ENCODE measurements around the gene TTLL11. TPM values are rescaled to one million over a fixed set of nuclear protein-coding genes. Genes with fewer than 3 reads are reported as not detected.

Gene TTLL11
- total RNA-seq, 6 experiments from 2014 or later = 3.2 to 5.2 (median 4.1) TPM

DNA sequence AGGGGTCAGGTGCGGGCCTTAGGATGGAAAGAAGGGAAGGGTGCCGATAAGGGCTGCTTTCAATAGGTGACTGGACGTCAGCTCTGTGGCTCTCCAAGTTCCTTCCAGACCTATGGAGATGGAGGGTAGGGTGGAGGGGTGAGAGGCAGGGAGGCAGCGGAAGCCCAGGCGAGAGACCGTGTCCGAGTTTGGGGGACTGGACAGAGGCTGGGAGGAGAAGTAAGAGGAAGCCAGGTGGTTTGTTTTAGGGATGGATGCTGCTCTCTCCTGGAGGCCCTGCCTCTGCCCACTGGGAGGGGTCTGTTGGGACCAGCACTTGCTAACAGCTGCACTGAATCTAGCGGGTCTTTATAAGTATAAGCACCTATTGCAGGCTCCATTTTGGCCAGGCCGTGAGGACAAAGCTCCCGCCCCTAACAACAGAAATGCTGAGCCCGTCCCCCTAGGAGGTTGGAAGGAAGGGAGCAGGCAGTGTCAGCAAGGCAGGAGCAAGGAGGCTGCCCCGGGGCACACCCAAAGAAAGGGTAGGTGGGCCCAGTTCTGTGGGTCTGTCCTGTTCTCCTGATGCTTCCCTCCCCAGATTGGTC, 274.2 kb downstream of the TTLL11 start:
- no peak overlapping the region for H3K27ac ChIP-seq
- intact Hi-C loops (cut with DNase I) = no loop called here
- no peak for TF ChIP-seq POLR2A (IDR thresholded peaks at IDR 0.05)
- TF ChIP-seq, protein P1, sequence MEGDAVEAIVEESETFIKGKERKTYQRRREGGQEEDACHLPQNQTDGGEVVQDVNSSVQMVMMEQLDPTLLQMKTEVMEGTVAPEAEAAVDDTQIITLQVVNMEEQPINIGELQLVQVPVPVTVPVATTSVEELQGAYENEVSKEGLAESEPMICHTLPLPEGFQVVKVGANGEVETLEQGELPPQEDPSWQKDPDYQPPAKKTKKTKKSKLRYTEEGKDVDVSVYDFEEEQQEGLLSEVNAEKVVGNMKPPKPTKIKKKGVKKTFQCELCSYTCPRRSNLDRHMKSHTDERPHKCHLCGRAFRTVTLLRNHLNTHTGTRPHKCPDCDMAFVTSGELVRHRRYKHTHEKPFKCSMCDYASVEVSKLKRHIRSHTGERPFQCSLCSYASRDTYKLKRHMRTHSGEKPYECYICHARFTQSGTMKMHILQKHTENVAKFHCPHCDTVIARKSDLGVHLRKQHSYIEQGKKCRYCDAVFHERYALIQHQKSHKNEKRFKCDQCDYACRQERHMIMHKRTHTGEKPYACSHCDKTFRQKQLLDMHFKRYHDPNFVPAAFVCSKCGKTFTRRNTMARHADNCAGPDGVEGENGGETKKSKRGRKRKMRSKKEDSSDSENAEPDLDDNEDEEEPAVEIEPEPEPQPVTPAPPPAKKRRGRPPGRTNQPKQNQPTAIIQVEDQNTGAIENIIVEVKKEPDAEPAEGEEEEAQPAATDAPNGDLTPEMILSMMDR (IDR thresholded peaks at IDR 0.05) = no peak
- no peak for ATAC-seq
- WGBS (ENCODE audit: insufficient coverage, low coverage, low lambda C conversion rate, missing lambda C conversion rate) = 69% methylated on average over 2 of the region's 12 CpGs
- no peak overlapping the region for H3K4me3 ChIP-seq
- no peaks in the 10 kb centered on the region for H3K27me3 ChIP-seq
- no peaks in the 10 kb centered on the region for H3K9me3 ChIP-seq
- DNase-seq = no peak
- H3K36me3 ChIP-seq = no peaks in the 10 kb centered on the region
- H3K4me1 ChIP-seq = peaks cover 0 to 9% (median 0%) of the 10 kb centered on the region in 4 donors

DNA sequence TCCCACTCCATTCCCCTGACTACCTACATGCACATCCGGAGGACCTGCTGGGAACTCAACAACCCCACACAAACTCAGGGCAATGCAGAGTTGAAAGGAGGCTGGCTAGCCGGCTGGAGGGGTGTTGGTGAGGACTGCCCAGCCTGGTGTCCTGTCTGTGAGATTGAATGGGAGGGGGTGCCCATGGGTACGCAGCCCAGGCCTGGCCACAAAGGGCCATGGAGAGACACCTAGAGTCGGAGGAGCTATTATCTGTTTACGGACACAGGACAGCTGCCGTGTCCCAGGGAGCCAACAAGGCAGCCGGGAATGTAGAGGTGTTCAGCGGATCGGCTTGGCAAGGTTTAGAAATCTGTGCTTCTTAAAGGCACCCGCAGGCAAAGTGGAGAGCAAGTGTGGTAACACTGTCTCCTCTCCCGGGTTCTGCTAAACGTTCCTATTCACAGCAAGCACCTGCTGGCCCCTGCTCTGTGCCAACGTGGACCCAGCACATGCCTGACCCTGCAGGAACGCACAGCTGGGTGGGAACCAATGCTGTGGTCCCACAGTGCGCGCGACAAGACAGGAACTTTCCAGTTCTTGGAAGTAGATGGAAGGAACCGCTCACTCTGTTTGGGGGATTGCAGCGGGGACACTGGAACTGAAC, 275.0 kb downstream of the TTLL11 start:
- 40% methylated on average over 3 of the region's 19 CpGs for WGBS (ENCODE audit: insufficient coverage, low coverage, low lambda C conversion rate, missing lambda C conversion rate)

DNA sequence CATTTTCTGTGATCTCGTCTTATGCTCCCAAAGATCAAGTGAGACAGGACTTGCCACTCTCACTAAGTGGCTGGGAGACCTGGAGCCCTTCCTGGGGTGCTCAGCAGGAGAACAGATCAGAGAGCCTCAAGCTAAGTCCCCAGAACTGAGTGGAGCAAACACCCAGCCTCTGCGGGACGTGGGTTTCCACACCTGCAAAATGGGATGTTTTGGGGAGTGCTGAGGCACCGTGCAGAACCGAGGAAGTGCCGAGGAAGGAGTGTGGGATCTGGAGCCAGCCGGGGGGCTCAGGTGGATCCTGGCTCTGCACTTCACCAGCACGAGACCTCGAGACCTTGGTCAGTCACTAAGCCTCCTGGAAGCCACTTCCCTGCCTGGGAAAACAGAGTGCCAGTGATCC, 275.6 kb downstream of the TTLL11 start:
- 77% methylated on average over 7 of the region's 9 CpGs for WGBS (ENCODE audit: insufficient coverage, low coverage, low lambda C conversion rate, missing lambda C conversion rate)
- Histone ChIP-seq H3K9me3 (no peaks in the 10 kb centered on the region), H3K4me1 (peaks cover 0 to 9% (median 0%) of the 10 kb centered on the region in 4 donors), H3K36me3 (no peaks in the 10 kb centered on the region), H3K4me3 (no peak overlapping the region), H3K27ac (no peak overlapping the region), H3K27me3 (no peaks in the 10 kb centered on the region)
- ATAC-seq (no peak), DNase-seq (no peak)
- intact Hi-C loops (cut with DNase I) = no loop called here
- TF ChIP-seq, protein P1 (IDR thresholded peaks at IDR 0.05) = no peak
- TF ChIP-seq POLR2A (IDR thresholded peaks at IDR 0.05) = no peak

More for the DNA sequence above, 275.0 kb downstream of the TTLL11 start:
- Histone ChIP-seq H3K4me3 (no peak overlapping the region), H3K27me3 (no peaks in the 10 kb centered on the region), H3K9me3 (no peaks in the 10 kb centered on the region), H3K27ac (no peak overlapping the region), H3K36me3 (no peaks in the 10 kb centered on the region), H3K4me1 (peaks cover 0 to 9% (median 0%) of the 10 kb centered on the region in 4 donors)
- TF ChIP-seq, protein P1 (IDR thresholded peaks at IDR 0.05) = no peak
- TF ChIP-seq POLR2A (IDR thresholded peaks at IDR 0.05) = no peak
- intact Hi-C loops (cut with DNase I) = no loop called here
- no peak for ATAC-seq
- DNase-seq = no peak

DNA sequence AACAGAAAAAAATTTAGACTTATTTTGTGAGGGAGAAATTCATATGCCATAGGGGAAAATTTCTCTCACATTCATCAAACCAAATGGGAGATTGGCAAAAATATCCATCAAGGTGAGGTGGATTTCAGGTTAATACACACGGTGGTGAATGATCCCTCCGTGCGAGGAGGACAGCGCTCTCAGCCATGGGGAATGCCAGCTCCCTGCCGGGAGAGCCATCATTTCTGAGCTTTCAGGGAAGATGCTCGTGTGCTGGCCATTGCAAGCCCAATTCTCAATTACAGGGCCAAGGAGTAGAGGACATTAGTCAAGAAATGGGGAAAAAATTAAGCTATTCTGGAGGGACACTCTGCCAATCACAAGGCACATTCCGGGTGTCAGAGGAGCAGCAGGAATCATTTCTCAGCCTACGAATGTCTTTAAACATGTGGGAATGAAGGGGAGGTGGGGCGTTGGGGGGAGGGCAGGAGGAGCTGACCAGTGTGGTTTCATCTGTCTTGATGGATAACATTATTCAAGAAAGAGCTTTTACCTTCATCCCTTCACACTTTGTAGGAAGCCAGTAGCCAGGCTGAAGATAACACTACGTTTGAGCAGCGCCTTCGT, 276.2 kb downstream of the TTLL11 start:
- Histone ChIP-seq H3K36me3 (no peaks in the 10 kb centered on the region), H3K4me3 (no peak overlapping the region), H3K9me3 (no peaks in the 10 kb centered on the region), H3K27me3 (no peaks in the 10 kb centered on the region), H3K4me1 (peaks cover 0 to 12% (median 0%) of the 10 kb centered on the region in 4 donors), H3K27ac (no peak overlapping the region)
- ATAC-seq (no peak), DNase-seq (no peak)
- whole genome bisulfite sequencing (ENCODE audit: insufficient coverage, low coverage, low lambda C conversion rate, missing lambda C conversion rate) = 67% methylated on average over 10 of the region's 12 CpGs
- intact Hi-C loops (cut with DNase I) = no loop called here
- TF ChIP-seq, protein P1 (IDR thresholded peaks at IDR 0.05) = no peak

All from right lobe of liver (tissue), 6 donors.